Putamen (tissue), 1 donor: ENCODE data around the gene TOX3.

Source experiments
- DNase-seq: peaks from one replicate; pipeline ENCODE4 v3.0.0-alpha.2; 2016; ENCODE audit warnings: low spot score

Gene TOX3

DNA sequence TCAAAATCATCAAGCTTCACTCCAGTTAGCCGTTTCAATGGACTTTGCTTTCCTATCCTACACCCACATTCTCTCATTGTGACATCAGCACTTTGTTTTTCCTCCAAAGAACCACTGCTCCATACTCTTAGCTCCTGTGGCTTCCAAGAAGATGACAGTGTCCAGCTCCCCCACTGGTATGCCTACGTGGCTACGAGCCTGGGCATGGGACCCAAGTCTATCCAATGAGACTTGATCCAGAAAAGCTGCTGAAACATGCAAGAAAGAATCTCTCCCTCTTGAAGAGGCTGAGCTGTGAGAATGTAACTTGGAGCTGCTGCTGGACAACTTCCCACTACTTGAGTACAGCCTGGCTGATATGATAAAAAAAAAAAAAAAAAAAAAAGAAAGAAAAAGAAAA, 9.4 kb downstream of the TOX3 start:
- no peak for DNase-seq

DNA sequence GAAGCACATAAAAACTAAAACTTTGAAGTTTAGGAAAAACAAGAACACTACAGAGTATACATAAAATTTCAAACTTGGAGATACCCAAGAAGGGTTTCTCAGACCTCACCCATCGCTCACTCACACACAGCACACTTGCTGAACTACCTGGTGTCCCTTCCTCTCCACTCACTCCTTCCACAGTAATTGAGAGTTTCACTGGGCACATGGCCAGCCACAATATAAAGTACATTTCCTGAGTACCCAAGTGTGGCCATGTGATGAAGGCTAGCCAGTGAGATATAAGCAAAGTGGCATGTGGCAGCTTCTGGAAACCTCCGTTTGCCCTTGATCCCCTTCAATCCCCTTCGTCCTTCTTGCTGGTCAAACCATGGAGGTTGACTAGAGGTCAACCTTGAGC, 11.9 kb downstream of the TOX3 start:
- DNase-seq = no peak

DNA sequence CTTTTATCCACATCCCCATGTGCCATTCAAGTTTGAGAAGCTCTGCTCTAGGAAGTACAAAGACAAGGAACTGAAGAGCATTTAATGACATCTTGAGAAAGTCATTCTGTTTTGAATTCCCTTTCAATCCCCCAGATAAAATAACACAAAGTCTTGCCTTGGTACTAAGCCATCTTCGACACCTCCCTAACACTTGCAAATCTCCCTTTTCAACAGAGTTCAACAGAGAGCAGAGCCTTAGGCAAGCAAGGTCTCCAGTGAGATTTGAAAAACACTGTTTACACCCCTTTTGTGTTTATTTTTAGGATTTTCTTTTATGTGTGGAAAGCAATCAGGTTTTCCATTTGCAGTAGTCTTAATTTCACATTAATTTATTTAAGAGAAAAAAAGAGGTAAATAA, 13.6 kb downstream of the TOX3 start:
- no peak for DNase-seq

DNA sequence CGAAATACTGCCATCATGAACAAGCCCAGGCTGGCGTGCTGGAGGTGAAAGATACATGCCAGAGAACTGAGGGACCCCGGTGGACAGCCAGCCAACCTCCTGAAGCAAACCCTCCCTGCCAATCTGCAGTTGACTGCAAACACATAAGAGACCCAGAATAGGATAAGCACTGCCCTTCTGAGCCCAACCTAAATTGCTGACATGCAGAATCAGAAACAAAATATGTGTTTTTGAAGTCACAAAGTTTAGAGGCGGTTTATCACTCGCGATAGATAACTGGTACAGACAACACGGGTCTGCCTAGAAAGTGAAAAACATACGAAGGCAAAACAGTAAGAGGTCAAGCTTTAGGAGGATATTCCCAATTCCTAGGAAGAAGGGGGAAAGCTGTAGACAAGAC, 14.6 kb downstream of the TOX3 start:
- no peak for DNase-seq

DNA sequence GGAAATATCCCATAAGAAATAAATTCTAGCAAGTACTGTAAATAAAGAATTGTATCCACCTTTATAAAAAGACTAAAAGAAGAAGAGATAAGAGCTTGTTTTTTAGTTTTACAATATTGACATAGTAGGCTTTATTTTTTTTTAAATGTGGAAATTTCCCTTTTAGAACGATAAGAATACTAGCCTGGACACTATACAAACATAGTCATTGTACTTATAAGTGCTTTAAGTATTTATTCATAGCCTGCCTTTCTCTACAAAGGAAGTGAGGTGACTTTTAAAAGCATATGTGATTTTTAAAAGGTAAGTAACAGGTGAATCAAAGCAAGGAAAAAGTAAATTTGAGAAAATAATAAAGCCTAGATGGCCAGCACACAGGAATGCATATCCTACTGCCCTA, 17.7 kb downstream of the TOX3 start:
- DNase-seq = no peak

DNA sequence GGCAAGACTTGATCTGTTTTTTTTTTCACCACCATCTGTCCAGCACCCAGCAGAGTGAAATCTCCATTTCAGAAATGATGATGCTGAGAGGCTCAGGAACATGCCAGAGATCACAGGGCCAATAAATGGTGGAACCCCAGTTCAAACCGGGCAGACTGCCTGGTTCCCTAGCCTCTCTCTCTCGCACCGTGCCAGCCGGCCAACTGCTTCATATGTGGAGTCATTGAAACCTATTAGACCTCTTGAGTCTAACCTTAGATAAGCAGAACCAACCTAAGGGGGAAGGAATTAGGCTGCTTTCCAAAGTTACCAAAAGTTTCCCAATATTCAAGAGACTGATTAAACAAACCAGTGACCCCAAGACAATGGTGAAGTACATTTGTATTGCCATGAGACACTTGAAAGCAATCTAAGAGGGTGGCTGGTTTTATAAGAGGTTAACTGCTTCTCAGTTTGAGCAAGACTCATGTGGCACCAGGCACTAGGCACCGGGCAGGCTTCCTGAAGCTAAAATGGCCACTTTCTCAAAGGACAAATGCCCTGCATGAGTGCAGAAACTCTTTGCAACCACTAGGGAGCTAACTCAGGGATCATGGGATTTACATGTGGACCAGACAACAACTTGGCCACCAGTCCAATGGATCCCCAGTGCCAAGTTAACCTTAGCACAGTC, 18.4 kb downstream of the TOX3 start:
- no peak for DNase-seq

DNA sequence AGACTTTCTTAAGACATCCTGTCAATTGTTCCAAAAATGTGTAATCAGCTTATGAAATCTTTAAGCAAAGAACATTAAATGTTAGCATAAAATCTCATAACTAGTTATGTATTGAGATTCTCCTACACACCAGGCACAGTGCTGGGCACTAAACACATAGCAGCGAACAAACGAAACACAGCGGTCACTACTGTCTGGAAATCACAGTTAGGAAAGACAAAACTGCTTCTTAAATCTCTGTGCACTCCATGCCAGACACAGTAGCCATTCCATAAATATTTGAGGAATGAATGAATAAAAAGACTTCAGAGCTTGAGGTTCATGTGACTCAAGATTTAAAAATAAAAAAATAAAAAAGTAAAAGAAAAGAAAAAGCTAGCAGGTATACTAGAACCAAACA, 20.1 kb downstream of the TOX3 start:
- no peak for DNase-seq

DNA sequence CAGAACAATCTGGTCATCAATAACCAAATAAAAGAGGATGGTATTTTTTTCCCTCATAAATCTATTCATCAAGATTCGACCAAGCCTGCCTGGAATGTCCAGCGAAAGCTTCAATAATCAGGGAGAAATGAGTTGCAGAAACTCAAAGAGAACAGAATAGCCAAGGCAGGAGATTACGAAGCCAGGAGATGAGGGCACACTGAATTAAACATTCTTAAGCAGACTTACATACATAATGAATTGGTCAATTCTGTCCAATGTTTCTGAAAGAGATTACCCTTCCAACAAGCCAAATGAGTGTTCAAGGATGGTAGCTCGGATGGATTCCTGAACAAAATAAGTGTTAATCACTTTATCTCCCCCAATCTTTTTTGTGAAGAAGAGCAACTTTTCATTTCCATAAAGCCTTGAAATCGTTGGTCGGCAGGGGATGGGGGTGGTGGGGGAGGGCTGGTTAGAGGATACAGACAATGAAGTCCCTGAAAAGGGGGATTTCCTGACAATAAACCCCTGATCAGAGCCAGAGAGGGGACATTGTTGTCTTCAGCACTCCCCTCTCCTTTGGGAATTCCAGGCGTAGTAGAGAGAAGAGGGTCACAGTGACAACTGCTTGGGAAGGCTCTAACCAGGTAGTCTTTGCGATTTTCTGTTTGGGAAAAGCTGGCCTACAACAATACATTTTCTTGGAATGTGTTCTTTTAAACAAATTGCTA, 20.7 kb downstream of the TOX3 start:
- DNase-seq = no peak

DNA sequence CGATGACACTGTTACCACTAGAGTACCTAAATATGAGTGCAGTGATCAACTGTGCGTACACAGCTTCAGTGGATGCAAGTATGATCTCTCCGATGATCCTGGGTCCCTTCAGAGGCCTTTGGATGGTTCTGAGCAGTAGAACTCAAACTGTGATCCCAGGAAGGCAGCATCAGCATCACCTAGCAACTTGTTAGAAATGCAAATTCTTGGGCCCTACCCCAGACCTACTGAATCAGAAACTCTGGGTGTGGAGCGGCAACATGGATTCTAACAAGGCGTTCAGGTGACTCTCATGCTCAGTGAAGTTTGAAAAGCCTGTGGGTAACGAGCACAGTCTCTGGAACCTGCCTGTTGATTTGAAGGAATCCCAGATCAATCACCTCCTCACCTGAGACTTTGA, 25.4 kb downstream of the TOX3 start:
- DNase-seq = no peak

DNA sequence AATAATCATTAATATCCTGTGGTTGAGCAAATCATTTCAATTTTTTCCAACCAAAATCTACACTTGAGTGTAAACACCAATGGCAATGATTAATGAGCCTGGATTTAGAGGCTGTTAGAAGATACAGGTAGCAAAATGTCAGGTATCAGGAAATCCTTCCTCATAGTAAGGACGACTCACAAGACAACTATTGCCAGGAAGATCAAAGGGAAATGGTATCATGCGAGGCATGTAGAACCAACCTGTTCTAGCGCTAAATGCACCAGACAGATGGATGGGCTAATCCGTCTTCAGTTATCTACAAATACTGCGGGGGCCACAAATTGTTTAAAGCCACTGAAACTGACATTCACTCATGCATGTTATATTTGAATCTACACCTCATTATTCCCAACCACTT, 28.1 kb downstream of the TOX3 start:
- no peak for DNase-seq

DNA sequence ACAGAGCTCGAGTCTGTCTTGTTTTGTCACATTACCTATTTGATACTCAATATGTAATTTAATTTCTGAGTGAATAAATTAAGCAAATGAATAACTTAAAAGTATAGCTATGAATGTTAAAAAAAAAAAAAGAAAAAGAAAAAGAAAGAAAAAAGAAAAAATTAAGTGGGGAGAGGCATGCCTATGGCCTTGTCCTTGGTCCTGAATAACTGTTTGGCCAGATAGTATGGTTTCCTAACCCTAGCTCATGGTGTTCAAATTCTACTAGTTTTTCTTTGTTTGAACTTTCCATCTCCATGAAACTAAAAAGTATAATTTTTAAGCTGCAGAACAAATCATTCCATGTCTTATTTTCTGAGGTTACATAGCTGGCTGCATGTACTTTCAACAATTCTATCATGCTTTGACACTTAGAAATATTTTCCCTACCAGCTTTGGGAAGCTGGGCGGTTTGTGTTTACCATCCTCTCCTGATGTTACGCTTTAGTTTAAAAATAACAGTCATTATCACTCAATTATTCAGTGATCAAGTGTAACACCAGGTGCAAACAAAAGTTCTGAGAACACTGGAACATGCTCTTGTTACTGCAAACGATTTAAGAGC, 31.8 kb downstream of the TOX3 start:
- DNase-seq = no peak

DNA sequence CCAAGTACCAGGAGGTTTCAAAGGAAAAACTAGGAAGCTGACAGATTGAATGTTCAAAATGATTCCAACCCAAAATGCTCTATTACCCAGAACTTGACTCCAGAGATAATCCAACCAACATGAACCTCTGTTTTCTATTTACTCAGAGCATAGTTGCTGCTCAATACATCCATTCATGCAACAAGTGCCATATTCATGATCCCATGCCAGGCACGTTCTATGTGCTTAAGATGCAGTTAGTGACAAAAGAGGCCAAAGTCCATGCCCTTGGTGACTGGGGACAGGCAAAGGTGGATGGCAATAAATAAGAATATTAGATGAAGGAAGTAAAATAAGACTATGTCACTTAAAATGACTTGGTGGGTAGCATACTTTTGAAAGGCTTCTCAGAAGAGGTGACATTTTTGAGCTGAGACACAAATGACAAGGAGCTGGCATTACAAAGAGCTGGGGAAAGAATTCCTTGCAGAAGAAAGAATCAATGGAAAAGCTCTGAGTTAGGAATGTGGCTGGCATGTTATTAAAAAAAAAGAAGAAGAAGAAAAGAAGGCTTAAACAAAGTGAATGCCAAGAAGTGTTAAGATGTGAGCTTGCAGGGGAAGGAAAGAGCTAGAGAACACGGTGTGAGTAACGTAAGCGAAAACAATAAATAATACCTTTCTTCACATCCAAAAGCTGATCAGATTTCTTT, 34.5 kb downstream of the TOX3 start:
- no peak for DNase-seq

DNA sequence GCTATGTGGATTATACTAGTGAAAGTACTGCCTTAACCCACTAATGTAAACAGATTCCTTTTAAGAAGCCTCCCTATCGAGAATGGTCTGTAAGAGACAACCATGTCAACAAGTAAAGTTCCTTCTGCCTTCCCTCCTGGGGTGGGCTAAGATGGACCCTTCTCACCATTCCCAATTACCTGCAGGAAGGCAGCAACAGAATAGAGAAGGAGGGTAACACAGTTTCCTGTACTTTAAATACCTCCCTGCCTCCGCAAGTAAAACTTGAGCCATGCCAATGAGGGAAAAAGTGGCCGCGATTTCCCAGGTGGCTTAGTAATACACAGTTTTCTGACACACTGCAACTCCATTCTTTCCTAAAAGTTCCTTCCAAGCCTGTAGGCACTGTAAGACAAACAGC, 45.2 kb downstream of the TOX3 start:
- no peak for DNase-seq

DNA sequence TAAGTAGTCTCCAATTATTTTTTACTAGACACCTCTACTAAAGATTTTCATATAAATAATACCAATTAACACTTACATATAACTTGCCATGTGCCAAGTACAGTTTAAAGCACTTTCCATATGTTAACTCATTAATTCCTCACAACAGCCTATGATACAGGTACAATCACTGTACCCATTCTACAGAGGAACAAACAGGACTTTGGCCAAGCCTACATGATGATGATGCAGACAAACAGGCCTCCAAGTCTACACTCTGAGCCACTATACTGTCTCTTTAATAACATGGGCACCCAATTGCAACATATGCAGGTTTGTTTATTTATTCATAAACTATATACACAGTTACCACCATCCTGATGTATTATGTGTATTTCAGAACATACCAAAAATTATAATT, 46.0 kb downstream of the TOX3 start:
- DNase-seq = no peak

DNA sequence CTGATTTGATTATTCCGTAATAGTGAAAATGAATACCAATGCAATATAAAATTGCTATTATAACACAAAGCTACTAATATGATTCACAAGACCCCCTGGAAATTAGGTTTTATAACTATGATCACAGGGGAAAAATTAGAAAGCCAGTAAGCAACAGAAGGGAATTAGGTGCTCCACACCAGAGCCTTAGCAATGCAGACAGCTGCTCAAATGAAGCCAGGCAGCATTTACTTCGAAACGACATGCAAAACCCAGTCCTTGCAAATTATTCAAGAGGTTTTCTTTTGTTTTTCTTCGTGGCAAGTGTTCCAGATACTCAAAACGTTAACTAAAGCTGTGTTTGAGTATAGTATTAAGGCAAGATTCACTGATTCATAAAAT, 47.9 kb downstream of the TOX3 start:
- DNase-seq = no peak

DNA sequence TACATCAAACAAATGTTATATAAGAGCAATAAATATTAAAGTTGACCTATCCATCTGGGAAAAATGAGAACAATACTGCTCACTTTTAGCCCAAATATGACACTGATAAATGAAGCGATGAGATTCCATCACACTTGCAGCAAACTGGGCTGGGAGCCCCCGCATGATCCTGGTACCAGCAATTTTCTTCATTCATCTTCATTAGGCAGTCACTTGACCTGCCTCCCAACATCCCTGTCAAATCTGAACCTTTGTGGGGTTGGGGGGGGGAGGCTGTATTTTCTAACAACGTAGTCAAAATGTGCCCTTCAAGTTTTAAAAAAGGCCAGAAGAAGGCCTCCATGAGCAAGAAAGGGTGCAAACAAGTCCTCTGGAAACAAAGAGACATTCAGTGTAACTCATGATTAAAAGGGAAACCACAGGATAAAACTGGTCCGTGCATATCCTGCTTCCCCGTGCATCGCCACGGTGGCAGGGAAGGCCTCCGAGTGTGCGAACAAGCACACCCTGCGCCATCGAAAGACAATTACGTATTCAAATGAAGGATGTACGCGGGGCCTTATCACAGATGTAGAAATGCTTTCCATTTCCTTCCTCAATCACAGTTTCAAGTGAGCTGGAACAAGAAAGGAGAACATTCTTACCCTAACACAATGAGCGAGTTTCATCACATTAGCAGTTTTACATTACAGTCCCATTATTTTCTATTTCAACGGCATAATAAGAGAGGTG, 48.4 kb downstream of the TOX3 start:
- no peak for DNase-seq

DNA sequence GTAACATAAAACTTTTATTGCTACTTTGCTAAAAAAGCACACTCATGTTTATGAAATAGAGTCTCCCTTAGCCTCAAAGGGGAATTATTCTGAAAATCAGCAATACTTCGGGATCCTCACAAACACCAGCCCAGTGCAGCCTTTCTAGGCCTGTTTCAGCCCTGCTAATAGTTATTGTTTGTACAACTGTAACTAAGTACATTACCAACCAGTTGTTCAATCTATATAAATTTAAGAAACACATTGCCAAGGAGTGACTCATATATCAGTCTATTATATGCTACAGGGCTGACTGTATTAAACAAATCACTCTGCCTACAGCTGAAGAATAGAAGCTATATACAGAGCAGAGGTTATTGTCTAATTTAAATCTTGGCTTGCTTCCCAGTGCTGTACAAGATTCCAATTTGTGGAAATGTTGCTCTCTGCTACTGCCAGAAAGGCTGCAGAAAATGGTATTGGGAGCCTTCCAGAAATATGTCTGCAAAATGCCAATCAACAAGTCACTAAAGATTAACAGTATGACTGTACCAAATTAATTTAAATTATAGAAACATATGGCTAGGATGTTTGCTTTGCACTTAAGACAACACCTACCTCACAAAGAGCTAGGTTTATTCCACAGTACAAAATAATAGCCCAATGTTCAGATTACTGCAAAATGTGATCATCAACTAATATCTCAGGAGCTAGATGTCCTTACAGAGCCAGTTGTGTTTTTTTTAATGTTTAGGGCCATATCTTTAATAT, 49.7 kb downstream of the TOX3 start:
- DNase-seq = no peak

DNA sequence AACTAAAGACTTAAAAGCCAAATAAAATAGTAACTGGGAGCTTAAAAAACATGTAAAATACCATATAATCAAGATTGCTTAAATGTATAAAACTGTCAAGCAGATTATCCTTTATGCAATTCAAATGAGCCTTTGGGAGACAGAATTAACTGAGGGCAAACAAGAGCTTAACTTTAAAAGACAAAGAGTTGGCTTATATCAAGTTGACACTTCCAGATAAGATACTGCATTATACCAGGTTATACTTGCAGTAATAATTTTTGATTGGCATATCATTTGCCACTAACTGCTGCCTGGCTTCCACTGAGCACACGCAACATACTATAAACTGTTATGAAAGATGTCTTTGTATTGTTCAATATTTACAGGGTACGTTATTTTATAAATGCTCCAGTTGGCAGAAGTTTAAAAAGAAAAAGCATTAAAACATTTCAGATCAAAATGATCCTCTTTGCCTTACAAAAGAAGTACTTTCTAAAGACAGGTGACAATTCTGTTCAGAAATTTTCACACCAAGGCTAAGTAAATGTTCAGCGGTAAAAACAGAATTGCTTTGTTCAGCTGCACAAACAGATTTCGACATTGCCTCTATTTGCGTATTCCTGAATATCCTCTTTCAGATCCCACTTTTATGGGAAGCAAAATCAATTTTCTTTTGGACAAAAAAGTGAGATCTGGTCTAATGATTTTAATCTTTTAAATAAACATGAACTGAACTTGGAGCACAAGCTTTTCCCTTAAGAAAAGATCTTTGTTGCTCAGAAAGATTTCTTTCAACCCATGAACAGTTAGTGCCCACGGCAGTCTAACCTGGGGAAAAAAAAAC, 50.7 kb downstream of the TOX3 start:
- no peak for DNase-seq

DNA sequence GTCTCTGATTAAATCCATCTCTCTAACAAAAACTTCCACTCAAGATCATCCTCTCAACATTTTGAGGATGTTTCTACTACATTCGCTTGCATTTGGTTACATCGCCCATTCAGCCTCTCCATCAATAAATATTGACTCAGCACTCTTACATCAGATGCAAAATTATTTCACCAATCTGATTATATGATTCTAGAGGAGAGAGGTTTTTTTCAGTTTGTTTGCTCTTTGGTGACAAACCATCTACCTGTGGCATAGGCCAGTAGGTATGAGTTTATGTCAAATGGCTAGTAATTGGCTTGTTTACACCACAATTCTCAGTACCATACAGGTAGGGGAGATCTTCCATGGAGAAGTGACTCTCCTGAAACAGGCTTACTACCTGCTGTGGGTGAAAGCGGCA, 52.3 kb downstream of the TOX3 start:
- DNase-seq = no peak

DNA sequence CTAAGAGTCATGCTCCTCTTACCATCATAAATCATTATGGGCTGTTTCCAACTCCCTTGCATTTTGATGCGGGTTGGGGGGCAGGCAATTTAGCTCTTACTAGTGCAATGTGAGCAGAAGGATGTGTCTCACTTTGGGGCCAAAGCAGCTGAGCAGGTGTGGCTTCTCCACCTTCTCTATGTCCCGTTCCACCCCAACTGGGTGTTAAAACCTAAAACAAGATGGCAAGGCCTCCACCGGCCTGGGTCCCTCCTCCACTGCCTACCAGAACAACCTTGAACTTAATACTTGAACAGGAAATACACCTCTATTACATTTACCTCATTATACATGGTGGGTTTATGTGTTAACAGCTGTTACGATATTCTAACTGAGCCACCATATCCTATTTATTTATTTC, 52.8 kb downstream of the TOX3 start:
- DNase-seq = no peak
